ENCODE data around the gene COL6A2.
A peak's percentile ranks its signal among the peaks of the same experiment; 100 is the strongest.

COL6A2 gene

GRCh38 chr21:46065215-46065913 lies 32.5 kb upstream of the COL6A2 start:
- peak; percentile 90 for DNase-seq (ENCODE audit: low spot score)
- no peak for TF ChIP-seq CTCF (IDR thresholded peaks at IDR 0.05)
- peak overlapping the region; percentile 49 for H3K4me3 ChIP-seq
- H3K27ac ChIP-seq = peak overlapping the region; percentile 87 to 99

- no peak for DNase-seq (ENCODE audit: low spot score)
- peak overlapping the region; percentile 49 for H3K4me3 ChIP-seq
- no peak for TF ChIP-seq CTCF (IDR thresholded peaks at IDR 0.05)
- H3K27ac ChIP-seq = peak overlapping the region; percentile 87 to 99
Measured at GRCh38 chr21:46065914-46066551, 31.9 kb upstream of the COL6A2 start.

GRCh38 chr21:46066591-46067331 lies 31.2 kb upstream of the COL6A2 start:
- Histone ChIP-seq H3K27ac (peak overlapping the region; percentile 87 to 99), H3K4me3 (peak overlapping the region; percentile 49)
- peak; percentile 82 for DNase-seq (ENCODE audit: low spot score)
- no peak for TF ChIP-seq CTCF (IDR thresholded peaks at IDR 0.05)

GRCh38 chr21:46067505-46068201 lies 30.3 kb upstream of the COL6A2 start:
- Histone ChIP-seq H3K4me3 (no peak overlapping the region), H3K27ac (peak overlapping the region; percentile 87 to 99)
- no peak for TF ChIP-seq CTCF (IDR thresholded peaks at IDR 0.05)
- peak; percentile 70 for DNase-seq (ENCODE audit: low spot score)

- H3K27ac ChIP-seq = no peak overlapping the region
- H3K4me3 ChIP-seq = no peak overlapping the region
- peak; percentile 50 for DNase-seq (ENCODE audit: low spot score)
- no peak for TF ChIP-seq CTCF (IDR thresholded peaks at IDR 0.05)
Measured at GRCh38 chr21:46068516-46069079, 29.3 kb upstream of the COL6A2 start.

- peak; percentile 45 for DNase-seq (ENCODE audit: low spot score)
- TF ChIP-seq CTCF (IDR thresholded peaks at IDR 0.05) = no peak
- H3K27ac ChIP-seq = no peak overlapping the region
- H3K4me3 ChIP-seq = no peak overlapping the region
Measured at GRCh38 chr21:46069166-46069565, 28.7 kb upstream of the COL6A2 start.

All from coronary artery (tissue), 2 donors.